Measurements from ENCODE around the gene KANSL3.
"Not testable (repeated sequence)": the region's sequence is repeated elsewhere in the genome, so short reads cannot be mapped to it uniquely, and the experiment has no call there.

Gene KANSL3

DNA sequence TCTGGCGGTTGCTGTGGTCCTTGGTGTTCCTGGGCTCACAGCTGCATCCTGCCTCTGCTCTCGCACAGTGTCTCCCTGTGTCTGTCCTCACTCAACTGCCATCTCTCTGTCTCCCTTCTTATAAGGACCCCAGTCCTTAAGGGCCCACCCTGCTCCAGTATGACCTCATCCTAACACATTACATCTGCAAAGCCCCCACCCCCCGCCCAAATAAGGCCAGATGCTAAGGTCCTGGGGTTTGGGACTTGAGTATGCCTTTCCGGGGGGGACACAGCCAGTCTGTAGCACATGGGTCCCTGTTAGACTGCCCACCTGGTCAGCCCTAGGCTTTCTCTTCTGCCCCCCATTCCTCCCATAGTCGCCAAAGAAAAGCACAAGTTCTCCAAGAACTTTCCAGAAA is 45.2 kb upstream of the KANSL3 start:
- no peak for DNase-seq (ENCODE audit: low read depth)
- H3K4me3 ChIP-seq (ENCODE audit: control insufficient read depth, low read depth, low read length), result no peak overlapping the region
- no peak for TF ChIP-seq CTCF (conservative IDR thresholded peaks at IDR 0.05; ENCODE audit: control insufficient read depth, insufficient read depth, low read depth, low read length)

GRCh38 chr2:96681540-96681939 is 43.4 kb upstream of the KANSL3 start:
- DNase-seq (ENCODE audit: low read depth), result no peak
- TF ChIP-seq CTCF (conservative IDR thresholded peaks at IDR 0.05; ENCODE audit: control insufficient read depth, insufficient read depth, low read depth, low read length), result no peak
- no peak overlapping the region for H3K4me3 ChIP-seq (ENCODE audit: control insufficient read depth, low read depth, low read length)

- no peak for TF ChIP-seq CTCF (conservative IDR thresholded peaks at IDR 0.05; ENCODE audit: control insufficient read depth, insufficient read depth, low read depth, low read length)
- DNase-seq (ENCODE audit: low read depth), result no peak
- H3K4me3 ChIP-seq (ENCODE audit: control insufficient read depth, low read depth, low read length), result no peak overlapping the region
Measured at GRCh38 chr2:96680561-96681141, 42.5 kb upstream of the KANSL3 start.

GRCh38 chr2:96679848-96680247 is 41.7 kb upstream of the KANSL3 start:
- no peak overlapping the region for H3K4me3 ChIP-seq (ENCODE audit: control insufficient read depth, low read depth, low read length)
- DNase-seq (ENCODE audit: low read depth), result no peak
- TF ChIP-seq CTCF (conservative IDR thresholded peaks at IDR 0.05; ENCODE audit: control insufficient read depth, insufficient read depth, low read depth, low read length), result no peak

- no peak for TF ChIP-seq CTCF (conservative IDR thresholded peaks at IDR 0.05; ENCODE audit: control insufficient read depth, insufficient read depth, low read depth, low read length)
- DNase-seq (ENCODE audit: low read depth), result no peak
Measured at GRCh38 chr2:96669539-96670215, 31.6 kb upstream of the KANSL3 start.

DNA sequence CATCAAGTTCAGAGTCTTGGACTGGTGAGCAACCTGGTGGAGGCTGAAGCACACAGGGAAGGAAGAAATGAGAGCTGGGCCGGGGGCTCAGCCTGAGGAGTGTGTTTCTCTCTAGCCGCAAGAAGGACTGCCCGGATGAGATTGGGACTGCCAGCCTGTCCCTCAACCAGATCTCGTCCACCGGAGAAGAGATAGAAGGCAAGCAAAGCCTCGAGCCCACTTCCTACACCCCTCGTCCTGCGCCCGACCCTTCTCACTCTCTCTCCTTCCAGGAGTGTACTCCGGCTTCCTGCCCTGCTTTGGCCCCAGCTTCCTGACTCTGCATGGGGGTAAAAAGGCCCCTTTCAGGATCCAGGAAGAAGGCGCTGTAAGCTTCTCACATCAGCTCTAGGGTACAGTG is 30.7 kb upstream of the KANSL3 start:
- TF ChIP-seq CTCF (conservative IDR thresholded peaks at IDR 0.05; ENCODE audit: control insufficient read depth, insufficient read depth, low read depth, low read length), result no peak
- DNase-seq (ENCODE audit: low read depth), result no peak
- no peak overlapping the region for H3K4me3 ChIP-seq (ENCODE audit: control insufficient read depth, low read depth, low read length)

More at GRCh38 chr2:96669539-96670215, 31.6 kb upstream of the KANSL3 start:
- no peak overlapping the region for H3K4me3 ChIP-seq (ENCODE audit: control insufficient read depth, low read depth, low read length)

GRCh38 chr2:96665717-96666116 is 27.6 kb upstream of the KANSL3 start:
- not testable (repeated sequence) for DNase-seq (ENCODE audit: low read depth); H3K4me3 ChIP-seq (ENCODE audit: control insufficient read depth, low read depth, low read length)
